H9 (cell line): ENCODE measurements around the gene MYLK. TPM values are rescaled to one million over a fixed set of nuclear protein-coding genes. Genes with fewer than 3 reads are reported as not detected.

ENCODE experiments used
- DNase-seq: peaks from one replicate; pipeline ENCODE4 v3.0.0-alpha.2; 2017
- H2AFZ ChIP-seq: one replicate; pipeline ENCODE4 v1.6.1; 2013; ENCODE audit warnings: mild to moderate bottlenecking, low read length, control low read depth, moderate library complexity
- H2AK5ac ChIP-seq: 2 replicates; pipeline ENCODE4 v1.6.1; 2013; ENCODE audit warnings: low read length, control low read depth, mixed read lengths; ENCODE audit not compliant: insufficient read length
- H2BK120ac ChIP-seq: one replicate; pipeline ENCODE4 v1.6.1; 2013; ENCODE audit warnings: low read depth, mild to moderate bottlenecking, low read length, control low read depth, inconsistent platforms; ENCODE audit not compliant: poor library complexity, severe bottlenecking
- H2BK12ac ChIP-seq: 2 replicates; pipeline ENCODE4 v1.6.1; 2013; ENCODE audit warnings: low read length, control low read depth, mixed read lengths, low read depth; ENCODE audit not compliant: insufficient read length
- H2BK15ac ChIP-seq: 2 replicates; pipeline ENCODE4 v1.6.1; 2013; ENCODE audit warnings: low read depth, low read length, control low read depth
- H2BK20ac ChIP-seq: one replicate; pipeline ENCODE4 v1.6.1; 2013; ENCODE audit warnings: low read depth, mild to moderate bottlenecking, low read length, control low read depth, inconsistent platforms; ENCODE audit not compliant: poor library complexity, severe bottlenecking
- H2BK5ac ChIP-seq: 2 replicates; pipeline ENCODE4 v1.6.1; 2013; ENCODE audit warnings: low read length, control low read depth, mixed read lengths; ENCODE audit not compliant: insufficient read length
- H3K14ac ChIP-seq: 2 replicates; pipeline ENCODE4 v1.6.1; 2013; ENCODE audit warnings: low read length, control low read depth; ENCODE audit not compliant: insufficient read depth
- H3K18ac ChIP-seq: 2 replicates; pipeline ENCODE4 v1.6.1; 2013; ENCODE audit warnings: low read depth, mild to moderate bottlenecking, mixed read lengths, low read length, control low read depth; ENCODE audit not compliant: insufficient read length
- H3K23ac ChIP-seq: 2 replicates; pipeline ENCODE4 v1.6.1; 2013; ENCODE audit warnings: low read length, control low read depth, mixed read lengths, low read depth; ENCODE audit not compliant: insufficient read length
- H3K23me2 ChIP-seq: 2 replicates; pipeline ENCODE4 v1.6.1; 2013; ENCODE audit warnings: low read depth, mild to moderate bottlenecking, mixed read lengths, low read length, control low read depth; ENCODE audit not compliant: insufficient read length, poor library complexity, severe bottlenecking
- H3K27ac ChIP-seq: 2 replicates; pipeline ENCODE4 v1.5.1; 2013; ENCODE audit warnings: low read length, control low read depth, mixed read lengths, low read depth; ENCODE audit not compliant: insufficient read length
- H3K27me3 ChIP-seq: 2 replicates; pipeline ENCODE4 v1.6.1; 2013; ENCODE audit warnings: low read length, control low read depth, inconsistent platforms; ENCODE audit not compliant: insufficient read depth
- H3K4ac ChIP-seq: 2 replicates; pipeline ENCODE4 v1.6.1; 2013; ENCODE audit warnings: low read depth, mild to moderate bottlenecking, control low read depth, inconsistent platforms, low read length, moderate library complexity
- H3K4me1 ChIP-seq: 2 replicates; pipeline ENCODE4 v1.6.1; 2013; ENCODE audit warnings: low read length, control low read depth, inconsistent platforms; ENCODE audit not compliant: insufficient read depth
- H3K4me2 ChIP-seq: 2 replicates; pipeline ENCODE4 v1.6.1; 2013; ENCODE audit warnings: low read length, control low read depth, mixed read lengths; ENCODE audit not compliant: insufficient read length, insufficient read depth
- H3K56ac ChIP-seq: 2 replicates; pipeline ENCODE4 v1.6.1; 2013; ENCODE audit warnings: low read depth, mild to moderate bottlenecking, mixed read lengths, low read length, control low read depth; ENCODE audit not compliant: insufficient read length
- H3K79me1 ChIP-seq: 2 replicates; pipeline ENCODE4 v1.6.1; 2013; ENCODE audit warnings: low read depth, mild to moderate bottlenecking, moderate library complexity, low read length, control low read depth, inconsistent platforms; ENCODE audit not compliant: insufficient read depth, poor library complexity, severe bottlenecking
- H3K79me2 ChIP-seq: 2 replicates; pipeline ENCODE4 v1.6.1; 2013; ENCODE audit warnings: low read length, control low read depth, inconsistent platforms; ENCODE audit not compliant: insufficient read depth
- H3K9ac ChIP-seq: 2 replicates; pipeline ENCODE4 v1.6.1; 2013; ENCODE audit warnings: low read length, control low read depth, mixed read lengths; ENCODE audit not compliant: insufficient read length; ENCODE audit errors: extremely low read depth
- H3K9me3 ChIP-seq: one replicate; pipeline ENCODE4 v1.6.1; 2013; ENCODE audit warnings: low read depth, low read length, inconsistent platforms; ENCODE audit not compliant: control insufficient read depth
- H3T11ph ChIP-seq: one replicate; pipeline ENCODE4 v1.6.1; 2013; ENCODE audit warnings: mild to moderate bottlenecking, low read length, control low read depth, inconsistent platforms
- H4K20me1 ChIP-seq: one replicate; pipeline ENCODE4 v1.6.1; 2013; ENCODE audit not compliant: control insufficient read depth, insufficient read length, insufficient read depth
- H4K5ac ChIP-seq: 2 replicates; pipeline ENCODE4 v1.6.1; 2013; ENCODE audit warnings: low read depth, mild to moderate bottlenecking, mixed read lengths, low read length, control low read depth; ENCODE audit not compliant: insufficient read length
- H4K8ac ChIP-seq: replicated peaks from 2 replicates; pipeline ENCODE4 v1.6.1; 2013; ENCODE audit warnings: low read length, control low read depth, mixed read lengths, low read depth; ENCODE audit not compliant: insufficient read length
- H4K91ac ChIP-seq: 2 replicates; pipeline ENCODE4 v1.6.1; 2013; ENCODE audit warnings: low read depth, mild to moderate bottlenecking, moderate library complexity, mixed read lengths, low read length, control low read depth; ENCODE audit not compliant: insufficient read length
- H3K27ac Mint-ChIP-seq, 3 experiments: 2 replicates in 2 of 3; 3 replicates in 1 of 3; pipeline ENCODE4 v1.8.0; 2020 to 2021; ENCODE audit warnings: mixed read lengths in 3 of 3, mild to moderate bottlenecking in 1 of 3, moderate library complexity in 1 of 3
- H3K27me3 Mint-ChIP-seq: 2 replicates; pipeline ENCODE4 v1.8.0; 2021; ENCODE audit warnings: low read depth, mild to moderate bottlenecking, moderate library complexity, mixed read lengths
- H3K36me3 Mint-ChIP-seq, 3 experiments: 2 replicates in 2 of 3; 3 replicates in 1 of 3; pipeline ENCODE4 v1.8.0; 2020 to 2021; ENCODE audit warnings: low read depth in 3 of 3, mixed read lengths in 3 of 3; ENCODE audit not compliant: insufficient read depth in 1 of 3
- H3K4me1 Mint-ChIP-seq, 2 experiments: 2 replicates each; pipeline ENCODE4 v1.8.0; 2020; ENCODE audit warnings: mixed read lengths in 2 of 2
- H3K4me3 Mint-ChIP-seq, 2 experiments: 2 replicates in 1 of 2; 3 replicates in 1 of 2; pipeline ENCODE4 v1.8.0; 2020 to 2021; ENCODE audit warnings: mild to moderate bottlenecking in 2 of 2, mixed read lengths in 2 of 2, moderate library complexity in 1 of 2
- H3K9me3 Mint-ChIP-seq, 2 experiments: 2 replicates in 1 of 2; 3 replicates in 1 of 2; pipeline ENCODE4 v1.8.0; 2020; ENCODE audit warnings: mild to moderate bottlenecking in 2 of 2, mixed read lengths in 2 of 2, moderate library complexity in 1 of 2
- WGBS: extraction: QIAGEN DNeasy Blood & Tissue Kit; methylation state at CpG from one replicate; pipeline ENCODE4 v1.1.7; 2013; ENCODE audit warnings: missing lambda C conversion rate, low lambda C conversion rate, mixed read lengths; ENCODE audit not compliant: insufficient read length; ENCODE audit errors: extremely low coverage; 5-methylcytosine and 5-hydroxymethylcytosine counted together
- total RNA-seq: library from RNA; stranded (reverse); gene quantifications from 2 replicates; pipeline ENCODE4 v1.2.1, GENCODE V29; 2021
- TF ChIP-seq, protein P1 (sequence below): fragments of 200-600 bp; sonication (generic); conservative IDR thresholded peaks from 3 replicates; pipeline ENCODE4 v1.8.0; 2021; ENCODE audit warnings: antibody characterized with exemption, mild to moderate bottlenecking

MYLK gene
- total RNA-seq, 1 experiment from 2014 or later: 10.1 TPM

DNA sequence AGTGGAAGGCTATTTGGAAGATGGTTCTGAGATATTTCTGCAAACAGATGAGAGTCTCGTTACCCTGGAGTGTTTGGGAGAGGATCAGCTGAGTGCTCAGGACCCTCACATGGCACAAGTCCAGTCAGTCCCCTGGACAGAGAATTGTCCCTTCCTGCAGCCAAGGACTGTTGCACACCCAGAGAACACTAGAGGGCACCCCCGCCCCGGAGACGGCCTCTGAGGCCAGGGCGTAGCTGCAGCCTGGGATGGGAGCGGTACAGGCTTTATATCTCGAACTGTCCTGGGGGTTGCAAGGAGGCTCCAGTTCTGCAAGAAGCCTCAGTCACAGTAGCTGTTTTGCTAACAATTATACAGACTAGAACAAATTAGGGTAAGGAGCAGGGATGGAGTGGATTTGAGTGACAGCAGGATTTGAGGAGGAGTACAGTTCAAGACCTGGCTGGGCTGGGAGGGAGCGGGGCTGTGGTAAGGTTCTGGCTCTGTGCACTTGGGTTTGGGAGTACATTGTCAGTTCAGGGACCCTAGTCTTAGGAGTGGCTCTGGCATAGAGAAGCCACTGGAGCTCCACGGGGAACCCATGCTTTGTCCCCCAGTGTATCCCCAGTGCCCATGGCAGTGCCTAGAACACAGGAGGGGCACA is 231.7 kb downstream of the MYLK start:
- H4K8ac ChIP-seq: no peak overlapping the region
- no peak overlapping the region for H2BK20ac ChIP-seq
- H3K9ac ChIP-seq: no peak overlapping the region
- no peak overlapping the region for H2AK5ac ChIP-seq
- no peak overlapping the region for H2BK120ac ChIP-seq
- H3K27ac ChIP-seq: no peak overlapping the region
- TF ChIP-seq, protein P1, sequence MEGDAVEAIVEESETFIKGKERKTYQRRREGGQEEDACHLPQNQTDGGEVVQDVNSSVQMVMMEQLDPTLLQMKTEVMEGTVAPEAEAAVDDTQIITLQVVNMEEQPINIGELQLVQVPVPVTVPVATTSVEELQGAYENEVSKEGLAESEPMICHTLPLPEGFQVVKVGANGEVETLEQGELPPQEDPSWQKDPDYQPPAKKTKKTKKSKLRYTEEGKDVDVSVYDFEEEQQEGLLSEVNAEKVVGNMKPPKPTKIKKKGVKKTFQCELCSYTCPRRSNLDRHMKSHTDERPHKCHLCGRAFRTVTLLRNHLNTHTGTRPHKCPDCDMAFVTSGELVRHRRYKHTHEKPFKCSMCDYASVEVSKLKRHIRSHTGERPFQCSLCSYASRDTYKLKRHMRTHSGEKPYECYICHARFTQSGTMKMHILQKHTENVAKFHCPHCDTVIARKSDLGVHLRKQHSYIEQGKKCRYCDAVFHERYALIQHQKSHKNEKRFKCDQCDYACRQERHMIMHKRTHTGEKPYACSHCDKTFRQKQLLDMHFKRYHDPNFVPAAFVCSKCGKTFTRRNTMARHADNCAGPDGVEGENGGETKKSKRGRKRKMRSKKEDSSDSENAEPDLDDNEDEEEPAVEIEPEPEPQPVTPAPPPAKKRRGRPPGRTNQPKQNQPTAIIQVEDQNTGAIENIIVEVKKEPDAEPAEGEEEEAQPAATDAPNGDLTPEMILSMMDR: peak; percentile 94
- no peak overlapping the region for H3K4ac ChIP-seq
- no peaks in the 10 kb centered on the region; the same call in 1 of the 2 replicates for H3K27me3 Mint-ChIP-seq
- H3K4me2 ChIP-seq: no peak overlapping the region
- WGBS: no CpG with 5 or more reads among the region's 9 CpGs
- H3K23me2 ChIP-seq: no peaks in the 10 kb centered on the region
- H3K23ac ChIP-seq: no peak overlapping the region
- H3K9me3 Mint-ChIP-seq: peaks cover 6 to 7% of the 10 kb centered on the region in 2 experiments
- H3K27ac Mint-ChIP-seq: peak overlapping the region in 1 of 3 experiments; percentile 69; a peak in 3 of 7 replicates
- H3K36me3 Mint-ChIP-seq: peaks cover 8 to 17% (median 14%) of the 10 kb centered on the region in 3 experiments
- H3K79me2 ChIP-seq: no peaks in the 10 kb centered on the region
- peak overlapping the region in 1 of 2 experiments; percentile 21; a peak in 1 of 5 replicates for H3K4me3 Mint-ChIP-seq
- no peak overlapping the region for H2BK12ac ChIP-seq
- no peak overlapping the region for H3K56ac ChIP-seq
- peak; percentile 84 for DNase-seq
- H3K14ac ChIP-seq: no peak overlapping the region
- H3K27me3 ChIP-seq: no peaks in the 10 kb centered on the region
- H4K91ac ChIP-seq: no peak overlapping the region
- H2AFZ ChIP-seq: no peak overlapping the region
- H2BK15ac ChIP-seq: no peak overlapping the region
- H3K18ac ChIP-seq: no peak overlapping the region
- peaks cover 15 to 18% of the 10 kb centered on the region in 2 experiments for H3K4me1 Mint-ChIP-seq
- H3K79me1 ChIP-seq: no peaks in the 10 kb centered on the region
- no peak overlapping the region for H4K5ac ChIP-seq
- no peak overlapping the region for H2BK5ac ChIP-seq
- H4K20me1 ChIP-seq: no peaks in the 10 kb centered on the region
- H3K4me1 ChIP-seq: no peaks in the 10 kb centered on the region; the same call in 1 of the 2 replicates
- no peak overlapping the region for H3T11ph ChIP-seq
- H3K9me3 ChIP-seq: peaks cover 6% of the 10 kb centered on the region
